SJSA1 (cell line): ENCODE measurements around the gene PAK1. TPM values are rescaled to one million over a fixed set of nuclear protein-coding genes. Genes with fewer than 3 reads are reported as not detected.

Source experiments
- DNase-seq, 2 experiments: peaks; one replicate each; pipeline ENCODE4 v3.0.0-alpha.2; 2015 to 2020; ENCODE audit warnings: low spot score in 2 of 2, low read depth in 1 of 2
- H3K27ac ChIP-seq: fragments of 250-450 bp; sonication (Bioruptor Pico); 2 replicates; pipeline ENCODE4 v1.5.1; 2020; ENCODE audit warnings: mild to moderate bottlenecking, moderate library complexity
- H3K27me3 ChIP-seq: fragments of 250-450 bp; sonication (Bioruptor Pico); replicated peaks from 2 replicates; pipeline ENCODE4 v1.5.1; 2020; ENCODE audit warnings: mild to moderate bottlenecking, moderate library complexity
- H3K36me3 ChIP-seq: fragments of 250-450 bp; sonication (Bioruptor Pico); 2 replicates; pipeline ENCODE4 v1.5.1; 2020; ENCODE audit warnings: mild to moderate bottlenecking
- H3K4me1 ChIP-seq: fragments of 250-450 bp; sonication (Bioruptor Pico); replicated peaks from 2 replicates; pipeline ENCODE4 v1.6.1; 2021; ENCODE audit warnings: mild to moderate bottlenecking
- H3K4me3 ChIP-seq: fragments of 250-450 bp; sonication (Bioruptor Pico); 2 replicates; pipeline ENCODE4 v1.5.1; 2020; ENCODE audit warnings: mild to moderate bottlenecking
- H3K9me3 ChIP-seq: fragments of 250-450 bp; sonication (Bioruptor Pico); replicated peaks from 2 replicates; pipeline ENCODE4 v1.5.1; 2020; ENCODE audit warnings: mild to moderate bottlenecking
- total RNA-seq: library from RNA; depleted of rRNA; stranded (reverse); fragments of >200 nt; shearing (Covaris generic); gene quantifications from 2 replicates; pipeline ENCODE4 v1.2.3, GENCODE V29; 2014

PAK1 gene
- total RNA-seq, 1 experiment from 2014 or later, result 14.4 TPM

DNA sequence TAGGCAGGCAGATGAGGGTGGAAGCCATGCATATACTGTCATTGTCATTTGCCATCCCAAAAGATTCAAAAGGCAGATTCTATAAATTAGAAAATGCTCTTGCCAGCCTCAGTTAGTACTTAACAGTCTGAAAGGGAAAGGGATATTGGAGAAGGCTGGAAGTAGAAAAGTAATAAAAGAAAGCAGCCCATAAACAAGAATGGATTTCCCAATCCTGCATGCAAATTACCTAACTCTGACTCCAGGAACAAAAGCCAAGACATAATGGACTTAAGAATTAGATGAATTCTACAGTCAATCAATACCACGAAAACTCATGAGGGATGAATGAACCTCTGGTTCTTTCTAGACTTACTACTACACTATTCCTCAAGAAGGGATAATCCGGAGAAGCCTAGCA lies 5.9 kb downstream of the PAK1 start:
- H3K27me3 ChIP-seq, result no peaks in the 10 kb centered on the region
- H3K4me1 ChIP-seq, result no peaks in the 10 kb centered on the region
- no peak overlapping the region for H3K27ac ChIP-seq
- H3K9me3 ChIP-seq, result no peaks in the 10 kb centered on the region
- no peak overlapping the region for H3K4me3 ChIP-seq
- no peaks in the 10 kb centered on the region for H3K36me3 ChIP-seq
- DNase-seq, result no peak

DNA sequence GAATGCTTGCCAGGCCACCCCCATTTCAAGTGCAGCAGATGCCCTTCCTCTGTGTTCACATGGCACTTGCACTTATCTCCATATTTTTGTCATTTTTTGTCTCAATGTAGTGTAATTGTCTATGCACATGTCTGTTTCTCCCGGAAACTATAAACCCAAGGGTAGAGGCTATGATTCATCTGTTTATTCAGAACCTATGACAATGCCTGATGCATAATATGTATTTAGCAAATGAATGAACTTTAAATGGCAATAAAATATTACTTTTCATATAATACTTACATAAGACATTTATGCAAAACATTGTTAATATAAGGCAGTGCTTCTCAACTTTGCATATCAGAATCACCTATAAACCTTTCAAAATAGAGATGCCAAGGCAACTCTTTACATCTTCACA lies 6.7 kb downstream of the PAK1 start:
- Histone ChIP-seq H3K4me3 (no peak overlapping the region), H3K4me1 (no peaks in the 10 kb centered on the region), H3K36me3 (no peaks in the 10 kb centered on the region), H3K27ac (no peak overlapping the region), H3K9me3 (no peaks in the 10 kb centered on the region), H3K27me3 (no peaks in the 10 kb centered on the region)
- no peak for DNase-seq

DNA sequence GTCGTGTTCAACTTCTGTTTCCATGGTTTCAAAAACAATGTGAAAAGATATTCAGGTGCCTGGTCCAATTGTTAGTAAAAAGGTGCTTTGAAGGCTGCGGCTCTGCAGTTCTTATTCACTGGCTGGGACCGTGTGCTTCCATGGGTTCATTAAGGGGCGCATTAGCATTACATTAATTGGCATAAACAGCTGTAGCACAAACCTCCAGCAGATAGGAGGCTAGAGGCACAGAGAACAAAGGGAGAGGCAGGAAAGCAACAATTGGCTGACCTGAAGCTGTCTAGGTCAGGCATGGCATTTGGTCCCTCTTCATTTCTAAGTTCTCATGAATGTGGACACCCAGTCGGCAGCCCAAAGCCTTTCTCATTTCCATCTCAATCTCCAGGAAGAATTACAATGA lies 16.6 kb downstream of the PAK1 start:
- H3K27me3 ChIP-seq, result no peaks in the 10 kb centered on the region
- no peak overlapping the region for H3K27ac ChIP-seq
- H3K4me3 ChIP-seq, result no peak overlapping the region
- no peaks in the 10 kb centered on the region for H3K9me3 ChIP-seq
- H3K36me3 ChIP-seq, result no peaks in the 10 kb centered on the region
- no peaks in the 10 kb centered on the region for H3K4me1 ChIP-seq
- no peak for DNase-seq

DNA sequence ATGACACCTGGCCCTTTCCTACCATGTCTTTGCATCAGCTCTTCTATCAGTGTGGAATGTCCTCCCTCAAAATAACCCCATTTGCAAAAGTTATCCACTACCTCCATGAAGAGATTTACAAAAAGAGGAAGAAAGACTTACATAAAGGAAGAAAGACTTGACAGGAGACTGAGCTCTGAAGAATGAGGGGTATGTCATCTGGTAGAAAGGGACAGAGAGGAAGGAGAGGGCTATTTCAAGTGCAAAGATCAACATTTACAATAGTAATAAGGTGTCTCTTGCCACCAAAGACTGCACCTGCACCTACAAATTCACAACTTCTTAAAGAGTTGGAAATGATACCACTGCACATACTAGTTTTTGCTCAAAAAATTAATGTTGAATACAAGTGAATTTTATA lies 18.2 kb downstream of the PAK1 start:
- no peak for DNase-seq
- no peaks in the 10 kb centered on the region for H3K4me1 ChIP-seq
- H3K9me3 ChIP-seq, result no peaks in the 10 kb centered on the region
- H3K4me3 ChIP-seq, result no peak overlapping the region
- no peak overlapping the region for H3K27ac ChIP-seq
- H3K27me3 ChIP-seq, result no peaks in the 10 kb centered on the region
- H3K36me3 ChIP-seq, result no peaks in the 10 kb centered on the region

- Histone ChIP-seq H3K9me3 (no peaks in the 10 kb centered on the region), H3K4me3 (no peak overlapping the region), H3K4me1 (no peaks in the 10 kb centered on the region), H3K27me3 (no peaks in the 10 kb centered on the region), H3K27ac (no peak overlapping the region), H3K36me3 (no peaks in the 10 kb centered on the region)
- DNase-seq, result no peak
Measured at GRCh38 chr11:77454867-77455655, 18.8 kb downstream of the PAK1 start.

- Histone ChIP-seq H3K36me3 (no peaks in the 10 kb centered on the region), H3K4me1 (no peaks in the 10 kb centered on the region)
Measured at GRCh38 chr11:77450227-77450626, 23.7 kb downstream of the PAK1 start.

DNA sequence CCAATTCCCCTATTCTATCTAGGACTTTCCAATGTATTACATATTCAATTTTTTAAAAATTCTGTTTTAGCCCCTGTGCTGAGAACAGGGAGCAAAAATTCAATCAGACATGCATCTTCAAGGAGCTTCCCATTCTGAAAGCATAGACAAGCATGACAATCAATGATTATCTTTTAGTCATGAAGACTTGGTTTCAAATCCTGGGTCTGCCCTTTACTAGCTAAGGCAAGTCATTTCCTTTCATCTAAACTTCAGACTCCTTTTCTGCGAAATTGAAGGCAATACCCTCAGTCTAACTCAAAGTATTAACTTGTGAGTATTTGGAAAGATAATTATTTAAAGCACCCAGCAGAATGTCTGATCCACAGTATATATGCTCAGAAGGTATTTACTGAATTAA lies 24.1 kb downstream of the PAK1 start:
- H3K4me1 ChIP-seq, result no peaks in the 10 kb centered on the region
- no peaks in the 10 kb centered on the region for H3K27me3 ChIP-seq

More at GRCh38 chr11:77450227-77450626, 23.7 kb downstream of the PAK1 start:
- Histone ChIP-seq H3K27ac (no peak overlapping the region), H3K9me3 (no peaks in the 10 kb centered on the region), H3K4me3 (no peak overlapping the region), H3K27me3 (no peaks in the 10 kb centered on the region)
- DNase-seq, result no peak

GRCh38 chr11:77449060-77449521 lies 24.8 kb downstream of the PAK1 start:
- H3K27me3 ChIP-seq, result no peaks in the 10 kb centered on the region
- no peaks in the 10 kb centered on the region for H3K36me3 ChIP-seq
- no peak overlapping the region for H3K4me3 ChIP-seq
- no peaks in the 10 kb centered on the region for H3K4me1 ChIP-seq
- no peaks in the 10 kb centered on the region for H3K9me3 ChIP-seq
- no peak overlapping the region for H3K27ac ChIP-seq
- DNase-seq, result no peak

More for the DNA sequence above, 24.1 kb downstream of the PAK1 start:
- no peak overlapping the region for H3K4me3 ChIP-seq
- no peaks in the 10 kb centered on the region for H3K36me3 ChIP-seq
- H3K27ac ChIP-seq, result no peak overlapping the region
- DNase-seq, result no peak
- H3K9me3 ChIP-seq, result no peaks in the 10 kb centered on the region

DNA sequence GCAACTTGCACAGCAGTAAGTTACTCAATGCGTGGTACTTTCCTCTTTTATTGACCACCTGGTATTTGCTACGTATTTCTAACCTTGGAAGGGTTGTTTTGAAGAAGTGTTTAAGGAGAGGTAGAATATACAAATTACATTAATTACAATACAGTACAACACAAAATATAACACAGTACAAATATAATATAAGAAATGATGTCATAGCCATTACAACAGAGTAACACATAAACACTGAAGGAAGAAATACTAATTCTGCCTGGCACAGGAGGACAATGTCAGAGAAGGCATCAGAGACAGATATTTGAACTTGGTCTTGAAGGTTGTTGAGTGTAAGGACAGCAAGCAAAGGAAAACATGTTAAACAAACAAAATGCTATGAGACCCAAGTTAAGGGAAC lies 25.6 kb downstream of the PAK1 start:
- no peak overlapping the region for H3K27ac ChIP-seq
- no peaks in the 10 kb centered on the region for H3K36me3 ChIP-seq
- H3K9me3 ChIP-seq, result no peaks in the 10 kb centered on the region
- no peaks in the 10 kb centered on the region for H3K4me1 ChIP-seq
- no peaks in the 10 kb centered on the region for H3K27me3 ChIP-seq
- no peak overlapping the region for H3K4me3 ChIP-seq
- DNase-seq, result no peak

DNA sequence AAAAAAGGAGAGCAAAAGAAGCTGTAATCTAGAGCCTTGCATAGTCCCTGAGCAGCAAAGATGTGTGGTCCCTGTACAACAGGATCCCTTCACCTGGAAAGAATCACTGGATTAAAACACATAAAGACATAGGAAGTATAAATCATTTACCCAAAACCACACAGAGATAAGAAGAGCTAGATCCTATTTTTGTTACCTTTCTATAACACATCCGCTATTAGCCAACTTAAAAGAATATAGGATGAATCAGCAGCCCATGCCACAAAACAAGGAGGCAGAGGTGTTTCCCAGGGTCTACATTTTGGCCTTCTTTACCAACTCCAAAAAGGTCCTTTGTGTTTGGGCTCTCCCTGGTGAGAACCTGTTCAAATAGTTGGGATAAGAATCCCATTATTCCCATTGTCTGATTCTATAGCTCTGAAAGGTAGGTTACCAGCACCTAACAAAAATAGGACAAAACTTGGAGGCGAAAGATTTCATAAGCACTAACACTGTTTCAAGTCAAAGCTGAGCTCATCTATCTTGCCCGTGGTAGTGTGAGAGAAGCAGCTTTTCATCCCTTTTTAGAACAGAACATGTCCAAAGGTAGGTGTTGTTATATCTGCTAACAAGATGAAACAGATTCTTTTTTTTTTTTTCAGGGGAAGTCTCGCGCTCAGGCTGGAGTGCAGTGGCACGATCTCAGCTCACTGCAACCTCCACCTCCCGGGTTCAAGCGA lies 26.8 kb downstream of the PAK1 start:
- H3K9me3 ChIP-seq, result no peaks in the 10 kb centered on the region
- no peak for DNase-seq
- H3K4me1 ChIP-seq, result no peaks in the 10 kb centered on the region

DNA sequence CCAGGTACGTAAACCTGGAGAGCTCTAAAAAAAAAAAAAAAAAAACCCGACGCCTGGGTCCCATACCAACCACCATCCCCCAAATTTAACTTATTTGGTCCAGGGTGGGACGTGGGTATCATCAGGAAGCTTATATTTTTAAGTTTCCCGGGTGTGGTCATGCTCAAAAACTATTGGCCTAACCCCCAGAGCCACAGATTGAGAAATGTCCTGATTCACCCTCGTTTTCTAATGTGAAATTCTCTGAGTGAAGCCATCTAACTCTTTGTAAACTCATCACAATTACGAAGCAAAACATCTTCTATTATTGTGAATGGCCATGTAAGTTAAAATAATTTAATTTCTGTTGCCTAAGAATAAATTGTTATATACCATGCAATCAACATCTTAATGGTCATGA lies 29.6 kb downstream of the PAK1 start:
- no peak for DNase-seq
- no peak overlapping the region for H3K27ac ChIP-seq

More for the DNA sequence above, 26.8 kb downstream of the PAK1 start:
- Histone ChIP-seq H3K27ac (no peak overlapping the region), H3K36me3 (no peaks in the 10 kb centered on the region), H3K4me3 (no peak overlapping the region), H3K27me3 (no peaks in the 10 kb centered on the region)

DNA sequence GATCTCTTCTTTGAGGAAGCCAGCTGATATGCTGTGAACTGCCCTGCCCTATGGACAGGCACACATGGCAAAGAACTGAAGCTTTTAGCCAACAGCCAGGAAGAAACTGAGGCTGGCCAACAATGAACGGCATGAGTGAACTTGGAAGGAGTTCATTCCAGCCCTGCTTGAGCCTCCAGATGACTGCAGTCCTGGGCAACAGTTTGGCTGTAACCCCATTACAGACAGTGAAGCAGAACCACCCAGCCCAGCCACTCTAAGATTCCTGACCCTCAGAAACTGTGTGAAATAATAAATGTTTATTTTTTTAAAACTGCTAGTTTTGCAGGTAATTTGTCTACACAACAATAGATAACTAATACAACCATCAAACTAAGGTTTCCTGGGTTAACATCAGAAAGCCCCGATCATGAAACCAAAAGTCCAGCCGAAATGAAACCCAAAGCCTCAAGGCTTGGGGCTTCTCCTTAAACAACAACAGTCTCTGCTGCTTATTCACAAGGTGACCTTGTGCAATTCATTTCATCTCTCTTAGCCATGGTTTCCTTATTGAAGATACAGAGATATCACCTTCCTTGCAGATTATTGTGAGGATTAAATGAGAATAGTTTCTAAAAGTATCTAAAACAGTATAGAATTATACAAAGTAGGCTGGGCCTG lies 31.4 kb downstream of the PAK1 start:
- DNase-seq, result no peak
- no peak overlapping the region for H3K27ac ChIP-seq
- H3K27me3 ChIP-seq, result no peaks in the 10 kb centered on the region
- H3K4me3 ChIP-seq, result no peak overlapping the region
- H3K9me3 ChIP-seq, result no peaks in the 10 kb centered on the region
- H3K36me3 ChIP-seq, result no peaks in the 10 kb centered on the region
- H3K4me1 ChIP-seq, result no peaks in the 10 kb centered on the region

More for the DNA sequence above, 29.6 kb downstream of the PAK1 start:
- no peak overlapping the region for H3K4me3 ChIP-seq
- H3K9me3 ChIP-seq, result no peaks in the 10 kb centered on the region
- no peaks in the 10 kb centered on the region for H3K4me1 ChIP-seq
- H3K36me3 ChIP-seq, result no peaks in the 10 kb centered on the region
- H3K27me3 ChIP-seq, result no peaks in the 10 kb centered on the region

DNA sequence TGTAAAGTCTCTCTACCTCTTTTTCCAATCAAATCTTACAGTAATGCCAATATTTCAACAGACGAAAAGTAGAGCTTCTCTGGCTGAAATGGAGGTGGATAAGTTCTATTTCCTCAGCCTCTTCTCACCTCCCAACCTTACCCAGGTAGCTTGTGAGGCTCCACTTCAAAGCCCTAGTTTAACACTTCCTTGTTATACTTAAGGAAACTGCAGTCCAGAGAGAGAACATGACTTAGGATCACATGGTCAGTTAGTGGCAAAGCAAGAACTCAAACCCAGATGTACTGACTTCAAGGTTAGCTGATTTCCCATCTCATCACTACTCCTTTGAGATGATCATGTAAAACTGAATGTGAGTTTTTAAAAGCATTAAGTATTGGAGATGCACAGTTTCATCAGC lies 32.5 kb downstream of the PAK1 start:
- no peak for DNase-seq
- no peaks in the 10 kb centered on the region for H3K4me1 ChIP-seq
- no peak overlapping the region for H3K4me3 ChIP-seq
- H3K36me3 ChIP-seq, result no peaks in the 10 kb centered on the region
- no peaks in the 10 kb centered on the region for H3K27me3 ChIP-seq
- no peak overlapping the region for H3K27ac ChIP-seq
- H3K9me3 ChIP-seq, result no peaks in the 10 kb centered on the region

GRCh38 chr11:77440678-77441077 lies 33.2 kb downstream of the PAK1 start:
- H3K4me3 ChIP-seq, result no peak overlapping the region
- no peak overlapping the region for H3K27ac ChIP-seq
- no peaks in the 10 kb centered on the region for H3K36me3 ChIP-seq
- H3K4me1 ChIP-seq, result no peaks in the 10 kb centered on the region
- H3K27me3 ChIP-seq, result no peaks in the 10 kb centered on the region
- no peaks in the 10 kb centered on the region for H3K9me3 ChIP-seq
- DNase-seq, result no peak
